ENCODE measurements around the gene PTPRU.

PTPRU gene

DNA sequence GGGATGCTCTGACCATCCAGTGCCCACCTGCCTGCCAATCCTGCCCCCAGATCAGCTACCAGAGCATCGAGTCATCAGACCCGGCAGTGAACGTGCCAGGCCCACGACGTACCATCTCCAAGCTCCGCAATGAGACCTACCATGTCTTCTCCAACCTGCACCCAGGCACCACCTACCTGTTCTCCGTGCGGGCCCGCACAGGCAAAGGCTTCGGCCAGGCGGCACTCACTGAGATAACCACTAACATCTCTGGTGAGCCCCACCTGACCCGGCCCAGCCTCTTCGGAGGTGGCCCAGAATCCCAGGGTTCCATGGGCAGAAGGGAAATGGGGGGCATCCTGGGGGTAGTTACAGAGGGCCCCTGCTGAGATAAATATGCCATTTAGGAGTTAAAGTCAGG lies 43.1 kb downstream of the PTPRU start (continued):
- TF ChIP-seq, protein P1, sequence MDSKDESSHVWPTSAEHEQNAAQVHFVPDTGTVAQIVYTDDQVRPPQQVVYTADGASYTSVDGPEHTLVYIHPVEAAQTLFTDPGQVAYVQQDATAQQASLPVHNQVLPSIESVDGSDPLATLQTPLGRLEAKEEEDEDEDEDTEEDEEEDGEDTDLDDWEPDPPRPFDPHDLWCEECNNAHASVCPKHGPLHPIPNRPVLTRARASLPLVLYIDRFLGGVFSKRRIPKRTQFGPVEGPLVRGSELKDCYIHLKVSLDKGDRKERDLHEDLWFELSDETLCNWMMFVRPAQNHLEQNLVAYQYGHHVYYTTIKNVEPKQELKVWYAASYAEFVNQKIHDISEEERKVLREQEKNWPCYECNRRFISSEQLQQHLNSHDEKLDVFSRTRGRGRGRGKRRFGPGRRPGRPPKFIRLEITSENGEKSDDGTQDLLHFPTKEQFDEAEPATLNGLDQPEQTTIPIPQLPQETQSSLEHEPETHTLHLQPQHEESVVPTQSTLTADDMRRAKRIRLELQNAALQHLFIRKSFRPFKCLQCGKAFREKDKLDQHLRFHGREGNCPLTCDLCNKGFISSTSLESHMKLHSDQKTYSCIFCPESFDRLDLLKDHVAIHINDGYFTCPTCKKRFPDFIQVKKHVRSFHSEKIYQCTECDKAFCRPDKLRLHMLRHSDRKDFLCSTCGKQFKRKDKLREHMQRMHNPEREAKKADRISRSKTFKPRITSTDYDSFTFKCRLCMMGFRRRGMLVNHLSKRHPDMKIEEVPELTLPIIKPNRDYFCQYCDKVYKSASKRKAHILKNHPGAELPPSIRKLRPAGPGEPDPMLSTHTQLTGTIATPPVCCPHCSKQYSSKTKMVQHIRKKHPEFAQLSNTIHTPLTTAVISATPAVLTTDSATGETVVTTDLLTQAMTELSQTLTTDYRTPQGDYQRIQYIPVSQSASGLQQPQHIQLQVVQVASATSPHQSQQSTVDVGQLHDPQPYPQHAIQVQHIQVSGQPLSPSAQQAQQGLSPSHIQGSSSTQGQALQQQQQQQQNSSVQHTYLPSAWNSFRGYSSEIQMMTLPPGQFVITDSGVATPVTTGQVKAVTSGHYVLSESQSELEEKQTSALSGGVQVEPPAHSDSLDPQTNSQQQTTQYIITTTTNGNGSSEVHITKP (tag by site-specific recombination; IDR thresholded peaks at IDR 0.05) = no peak
- TF ChIP-seq ZFP41 (tag by site-specific recombination; IDR thresholded peaks at IDR 0.05; ENCODE audit: borderline replicate concordance) = no peak
- no peak for TF ChIP-seq ZNF274 (IDR thresholded peaks at IDR 0.05; ENCODE audit: low read length)
- TF ChIP-seq ZNF274 (tag by site-specific recombination; IDR thresholded peaks at IDR 0.05; ENCODE audit: borderline replicate concordance) = no peak
- no peak for TF ChIP-seq WT1 (tag by site-specific recombination; IDR thresholded peaks at IDR 0.05)
- no peak for TF ChIP-seq ZNF654 (tag by site-specific recombination; IDR thresholded peaks at IDR 0.05; ENCODE audit: low read depth)
- TF ChIP-seq, protein P2, sequence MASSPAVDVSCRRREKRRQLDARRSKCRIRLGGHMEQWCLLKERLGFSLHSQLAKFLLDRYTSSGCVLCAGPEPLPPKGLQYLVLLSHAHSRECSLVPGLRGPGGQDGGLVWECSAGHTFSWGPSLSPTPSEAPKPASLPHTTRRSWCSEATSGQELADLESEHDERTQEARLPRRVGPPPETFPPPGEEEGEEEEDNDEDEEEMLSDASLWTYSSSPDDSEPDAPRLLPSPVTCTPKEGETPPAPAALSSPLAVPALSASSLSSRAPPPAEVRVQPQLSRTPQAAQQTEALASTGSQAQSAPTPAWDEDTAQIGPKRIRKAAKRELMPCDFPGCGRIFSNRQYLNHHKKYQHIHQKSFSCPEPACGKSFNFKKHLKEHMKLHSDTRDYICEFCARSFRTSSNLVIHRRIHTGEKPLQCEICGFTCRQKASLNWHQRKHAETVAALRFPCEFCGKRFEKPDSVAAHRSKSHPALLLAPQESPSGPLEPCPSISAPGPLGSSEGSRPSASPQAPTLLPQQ (tag by site-specific recombination; IDR thresholded peaks at IDR 0.05) = no peak
- TF ChIP-seq ZNF513 (tag by site-specific recombination; IDR thresholded peaks at IDR 0.05) = no peak

GRCh38 chr1:29279951-29280391 lies 43.6 kb downstream of the PTPRU start:
- Histone ChIP-seq H3K4me1 (ENCODE audit: control insufficient read depth, insufficient read depth, low read length) (no peaks in the 10 kb centered on the region), H3K9me3 (ENCODE audit: control insufficient read depth, insufficient read depth, low read depth, low read length) (no peaks in the 10 kb centered on the region), H3K4me3 (ENCODE audit: low read depth, low read length) (no peak overlapping the region), H3K27ac (ENCODE audit: extremely low read depth, low read depth, low read length) (no peak overlapping the region), H3K36me3 (ENCODE audit: control insufficient read depth in 2 of 2, insufficient read depth in 1 of 2, low read length in 2 of 2) (peaks cover 3 to 80% of the 10 kb centered on the region in 2 experiments; a peak in 2 of 3 replicates)
- ChIA-PET POLR2A (no interaction called here), CTCF (no interaction called here)
- TF ChIP-seq ZSCAN30 (tag by site-specific recombination; IDR thresholded peaks at IDR 0.05) = no peak
- no peak for TF ChIP-seq ZNF704 (tag by site-specific recombination; IDR thresholded peaks at IDR 0.05)
- TF ChIP-seq ZNF174 (tag by site-specific recombination; IDR thresholded peaks at IDR 0.05) = no peak
- TF ChIP-seq ZNF747 (tag by site-specific recombination; IDR thresholded peaks at IDR 0.05) = no peak
- TF ChIP-seq WT1 (tag by site-specific recombination; IDR thresholded peaks at IDR 0.05) = no peak

GRCh38 chr1:29280409-29281131 lies 44.2 kb downstream of the PTPRU start:
- H3K4me3 ChIP-seq (ENCODE audit: low read depth, low read length) = no peak overlapping the region
- no peak overlapping the region for H3K27ac ChIP-seq (ENCODE audit: extremely low read depth, low read depth, low read length)
- ChIA-PET CTCF (no interaction called here), POLR2A (no interaction called here)
- H3K9me3 ChIP-seq (ENCODE audit: control insufficient read depth, insufficient read depth, low read depth, low read length) = no peaks in the 10 kb centered on the region
- H3K36me3 ChIP-seq (ENCODE audit: control insufficient read depth in 2 of 2, insufficient read depth in 1 of 2, low read length in 2 of 2) = peaks cover 3 to 78% of the 10 kb centered on the region in 2 experiments; a peak in 2 of 3 replicates
- H3K4me1 ChIP-seq (ENCODE audit: control insufficient read depth, insufficient read depth, low read length) = no peaks in the 10 kb centered on the region
- TF ChIP-seq ZNF544 (tag by site-specific recombination; IDR thresholded peaks at IDR 0.05) (no peak), EGR2 (tag by site-specific recombination; IDR thresholded peaks at IDR 0.05; ENCODE audit: low read depth) (peak; percentile 88), HIC1 (tag by site-specific recombination; IDR thresholded peaks at IDR 0.05) (no peak), ZNF157 (tag by site-specific recombination; IDR thresholded peaks at IDR 0.05) (peak; percentile 62), REST (tag by site-specific recombination; IDR thresholded peaks at IDR 0.05) (no peak), ZNF132 (tag by site-specific recombination; IDR thresholded peaks at IDR 0.05; ENCODE audit: borderline replicate concordance) (no peak)
